K562 (cell line): ENCODE measurements around the gene ERBB3. TPM values are rescaled to one million over a fixed set of nuclear protein-coding genes. Genes with fewer than 3 reads are reported as not detected.

Source experiments
- CBX1 ChIP-seq: sonication (generic); IDR thresholded peaks from 2 replicates; pipeline ENCODE4 v1.6.1; 2016; ENCODE audit warnings: antibody characterized with exemption, low read depth, mild to moderate bottlenecking
- GTF2F1 ChIP-seq: IDR thresholded peaks from 2 replicates; pipeline ENCODE4 v1.6.1; 2011; ENCODE audit warnings: low read depth, low read length, improper control_type of control experiment
- HDAC1 ChIP-seq, 2 experiments: fragments of 450-650 bp; IDR thresholded peaks; 2 replicates each; pipeline ENCODE4 v1.6.1; 2016 to 2017; ENCODE audit warnings: inconsistent platforms in 1 of 2, mild to moderate bottlenecking in 1 of 2, moderate library complexity in 1 of 2
- PTBP1 ChIP-seq: fragments of 200-400 bp; formaldehyde crosslinking; IDR thresholded peaks from 2 replicates; pipeline ENCODE4 v1.6.1; 2017; ENCODE audit warnings: low read depth, low read length
- RUNX1 ChIP-seq: sonication (generic); IDR thresholded peaks from 2 replicates; pipeline ENCODE4 v1.6.1; 2016; ENCODE audit warnings: antibody characterized with exemption, low read depth
- SIRT6 ChIP-seq: IDR thresholded peaks from one replicate; pipeline ENCODE4 v1.6.1; 2012; ENCODE audit warnings: low read depth, mild to moderate bottlenecking, control low read depth, inconsistent platforms, low read length, moderate library complexity
- STAG1 ChIP-seq: sonication (generic); formaldehyde crosslinking; IDR thresholded peaks from 2 replicates; pipeline ENCODE4 v1.5.0; 2020; ENCODE audit warnings: missing genetic modification reagents, borderline replicate concordance
- TEAD2 ChIP-seq: fragments of 450-650 bp; IDR thresholded peaks from 2 replicates; pipeline ENCODE4 v1.6.1; 2016; ENCODE audit warnings: missing genetic modification characterization, control low read depth, missing compliant biosample characterization
- polyA plus RNA-seq, 8 experiments: library from polyadenylated mRNA; depleted of rRNA in 4 of 8; stranded (reverse) in 5 of 8; unstranded in 3 of 8; fragments of >200 nt; fragmentation: Nextera tagmentation in 2 of 8; fragmentation: Illumina TruSeq in 1 of 8; extraction: Ambion mirVana in 2 of 8; extraction: Trizol in 1 of 8; gene quantifications; 2 replicates each; pipeline versions ENCODE4 v1.2.1 to v1.2.3, GENCODE V29; 2011 to 2014; ENCODE audit warnings: inconsistent platforms in 1 of 8, missing spikeins in 1 of 8
- total RNA-seq, 7 experiments: library from RNA; depleted of rRNA in 6 of 7; stranded (reverse); fragments of >200 nt in 6 of 7; fragmentation: Illumina TruSeq in 2 of 7; extraction: Trizol in 2 of 7; gene quantifications; 2 replicates each; pipeline versions ENCODE4 v1.2.1 to v1.2.3, GENCODE V29; 2011 to 2021; ENCODE audit warnings: low replicate concordance in 1 of 7
- TF ChIP-seq, protein P1 (sequence below): fragments of 450-650 bp; IDR thresholded peaks from 2 replicates; pipeline ENCODE4 v1.6.1; 2018; ENCODE audit not compliant: partially characterized antibody
- TF ChIP-seq, protein P2 (sequence below), 3 experiments: fragments of 200-800 bp in 1 of 3; fragments of 250-450 bp in 1 of 3; fragments of 450-650 bp in 1 of 3; sonication (Bioruptor Pico) in 1 of 3; sonication (Bioruptor generic) in 1 of 3; formaldehyde crosslinking in 1 of 3; IDR thresholded peaks; 2 replicates each; pipeline versions ENCODE4 v1.6.1 to v1.8.0; 2016 to 2022; ENCODE audit warnings: mild to moderate bottlenecking in 2 of 3, missing genetic modification characterization in 2 of 3, missing compliant biosample characterization in 1 of 3, moderate library complexity in 1 of 3
- TF ChIP-seq, protein P3 (sequence below), 2 experiments: fragments of 450-650 bp; IDR thresholded peaks; 2 replicates each; pipeline ENCODE4 v1.6.1; 2016
- TF ChIP-seq, protein P4 (sequence below): sonication (generic); formaldehyde crosslinking; IDR thresholded peaks from 2 replicates; pipeline ENCODE4 v1.8.0; 2023; ENCODE audit warnings: mild to moderate bottlenecking, missing genetic modification reagents

The ERBB3 gene
- total and polyA plus RNA-seq, 9 of the 15 experiments (the other 6 are each of a cell fraction or from before 2014, with no cell fraction given): 1.5 to 5.4 (median 3.8) TPM

DNA sequence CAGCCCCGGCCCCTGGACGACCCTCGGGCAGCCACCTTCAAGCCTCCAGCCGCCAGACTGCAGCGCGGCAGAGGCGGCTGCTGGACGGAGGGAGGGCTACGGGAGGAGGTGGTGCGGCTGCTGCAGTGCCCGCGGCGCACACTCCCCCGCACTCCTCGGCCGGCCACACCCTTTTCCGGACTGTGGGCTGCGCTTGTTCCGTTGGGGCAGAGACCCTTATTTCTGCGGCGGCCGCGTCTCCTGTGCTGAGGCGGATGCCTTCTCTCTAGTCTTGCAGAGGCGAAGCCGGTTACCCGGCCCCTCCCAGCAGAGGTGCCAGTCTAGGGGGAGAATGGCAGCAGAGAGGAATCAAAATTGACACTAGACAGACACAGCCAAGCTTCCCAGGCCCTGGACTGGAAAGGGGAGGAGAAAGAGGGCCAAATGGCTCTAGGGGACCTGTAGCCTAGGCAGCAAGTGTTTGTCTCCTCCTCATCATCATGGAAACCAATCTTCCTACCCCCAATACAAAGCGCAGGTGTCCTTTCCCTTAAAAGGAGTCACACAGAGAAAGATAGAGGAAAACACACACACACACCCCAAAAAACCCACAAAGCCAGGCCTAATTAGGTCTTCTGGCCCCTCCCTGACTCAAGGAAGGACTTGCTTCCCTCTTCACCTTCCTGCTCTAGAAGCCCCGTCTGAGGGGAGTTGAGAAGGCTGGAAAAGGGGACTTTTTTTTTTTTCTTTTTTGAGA, 49.4 kb downstream of the ERBB3 start (continued):
- TF ChIP-seq, protein P1, sequence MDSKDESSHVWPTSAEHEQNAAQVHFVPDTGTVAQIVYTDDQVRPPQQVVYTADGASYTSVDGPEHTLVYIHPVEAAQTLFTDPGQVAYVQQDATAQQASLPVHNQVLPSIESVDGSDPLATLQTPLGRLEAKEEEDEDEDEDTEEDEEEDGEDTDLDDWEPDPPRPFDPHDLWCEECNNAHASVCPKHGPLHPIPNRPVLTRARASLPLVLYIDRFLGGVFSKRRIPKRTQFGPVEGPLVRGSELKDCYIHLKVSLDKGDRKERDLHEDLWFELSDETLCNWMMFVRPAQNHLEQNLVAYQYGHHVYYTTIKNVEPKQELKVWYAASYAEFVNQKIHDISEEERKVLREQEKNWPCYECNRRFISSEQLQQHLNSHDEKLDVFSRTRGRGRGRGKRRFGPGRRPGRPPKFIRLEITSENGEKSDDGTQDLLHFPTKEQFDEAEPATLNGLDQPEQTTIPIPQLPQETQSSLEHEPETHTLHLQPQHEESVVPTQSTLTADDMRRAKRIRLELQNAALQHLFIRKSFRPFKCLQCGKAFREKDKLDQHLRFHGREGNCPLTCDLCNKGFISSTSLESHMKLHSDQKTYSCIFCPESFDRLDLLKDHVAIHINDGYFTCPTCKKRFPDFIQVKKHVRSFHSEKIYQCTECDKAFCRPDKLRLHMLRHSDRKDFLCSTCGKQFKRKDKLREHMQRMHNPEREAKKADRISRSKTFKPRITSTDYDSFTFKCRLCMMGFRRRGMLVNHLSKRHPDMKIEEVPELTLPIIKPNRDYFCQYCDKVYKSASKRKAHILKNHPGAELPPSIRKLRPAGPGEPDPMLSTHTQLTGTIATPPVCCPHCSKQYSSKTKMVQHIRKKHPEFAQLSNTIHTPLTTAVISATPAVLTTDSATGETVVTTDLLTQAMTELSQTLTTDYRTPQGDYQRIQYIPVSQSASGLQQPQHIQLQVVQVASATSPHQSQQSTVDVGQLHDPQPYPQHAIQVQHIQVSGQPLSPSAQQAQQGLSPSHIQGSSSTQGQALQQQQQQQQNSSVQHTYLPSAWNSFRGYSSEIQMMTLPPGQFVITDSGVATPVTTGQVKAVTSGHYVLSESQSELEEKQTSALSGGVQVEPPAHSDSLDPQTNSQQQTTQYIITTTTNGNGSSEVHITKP: peak; percentile 43
- TF ChIP-seq, protein P2, sequence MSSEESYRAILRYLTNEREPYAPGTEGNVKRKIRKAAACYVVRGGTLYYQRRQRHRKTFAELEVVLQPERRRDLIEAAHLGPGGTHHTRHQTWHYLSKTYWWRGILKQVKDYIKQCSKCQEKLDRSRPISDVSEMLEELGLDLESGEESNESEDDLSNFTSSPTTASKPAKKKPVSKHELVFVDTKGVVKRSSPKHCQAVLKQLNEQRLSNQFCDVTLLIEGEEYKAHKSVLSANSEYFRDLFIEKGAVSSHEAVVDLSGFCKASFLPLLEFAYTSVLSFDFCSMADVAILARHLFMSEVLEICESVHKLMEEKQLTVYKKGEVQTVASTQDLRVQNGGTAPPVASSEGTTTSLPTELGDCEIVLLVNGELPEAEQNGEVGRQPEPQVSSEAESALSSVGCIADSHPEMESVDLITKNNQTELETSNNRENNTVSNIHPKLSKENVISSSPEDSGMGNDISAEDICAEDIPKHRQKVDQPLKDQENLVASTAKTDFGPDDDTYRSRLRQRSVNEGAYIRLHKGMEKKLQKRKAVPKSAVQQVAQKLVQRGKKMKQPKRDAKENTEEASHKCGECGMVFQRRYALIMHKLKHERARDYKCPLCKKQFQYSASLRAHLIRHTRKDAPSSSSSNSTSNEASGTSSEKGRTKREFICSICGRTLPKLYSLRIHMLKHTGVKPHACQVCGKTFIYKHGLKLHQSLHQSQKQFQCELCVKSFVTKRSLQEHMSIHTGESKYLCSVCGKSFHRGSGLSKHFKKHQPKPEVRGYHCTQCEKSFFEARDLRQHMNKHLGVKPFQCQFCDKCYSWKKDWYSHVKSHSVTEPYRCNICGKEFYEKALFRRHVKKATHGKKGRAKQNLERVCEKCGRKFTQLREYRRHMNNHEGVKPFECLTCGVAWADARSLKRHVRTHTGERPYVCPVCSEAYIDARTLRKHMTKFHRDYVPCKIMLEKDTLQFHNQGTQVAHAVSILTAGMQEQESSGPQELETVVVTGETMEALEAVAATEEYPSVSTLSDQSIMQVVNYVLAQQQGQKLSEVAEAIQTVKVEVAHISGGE (CRISPR knock-in tag; IDR thresholded peaks at IDR 0.05): 0 out of 6 replicates have a peak, but pooled peaks of 1 of the 3 experiments have one; percentile 58
- TF ChIP-seq RUNX1 (no peak), GTF2F1 (no peak), STAG1 (CRISPR knock-in tag) (no peak), CBX1 (peak; percentile 86; the same call in 1 of the 2 replicates), SIRT6 (no peak), TEAD2 (tag) (no peak), PTBP1 (no peak), HDAC1 (IDR thresholded peaks at IDR 0.05) (peak in 1 of 2 experiments; percentile 46; a peak in 2 of 4 replicates)
- TF ChIP-seq, protein P3, sequence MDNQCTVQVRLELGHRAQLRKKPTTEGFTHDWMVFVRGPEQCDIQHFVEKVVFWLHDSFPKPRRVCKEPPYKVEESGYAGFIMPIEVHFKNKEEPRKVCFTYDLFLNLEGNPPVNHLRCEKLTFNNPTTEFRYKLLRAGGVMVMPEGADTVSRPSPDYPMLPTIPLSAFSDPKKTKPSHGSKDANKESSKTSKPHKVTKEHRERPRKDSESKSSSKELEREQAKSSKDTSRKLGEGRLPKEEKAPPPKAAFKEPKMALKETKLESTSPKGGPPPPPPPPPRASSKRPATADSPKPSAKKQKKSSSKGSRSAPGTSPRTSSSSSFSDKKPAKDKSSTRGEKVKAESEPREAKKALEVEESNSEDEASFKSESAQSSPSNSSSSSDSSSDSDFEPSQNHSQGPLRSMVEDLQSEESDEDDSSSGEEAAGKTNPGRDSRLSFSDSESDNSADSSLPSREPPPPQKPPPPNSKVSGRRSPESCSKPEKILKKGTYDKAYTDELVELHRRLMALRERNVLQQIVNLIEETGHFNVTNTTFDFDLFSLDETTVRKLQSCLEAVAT (IDR thresholded peaks at IDR 0.05): no peak; a peak in 1 of 4 replicates
- TF ChIP-seq, protein P4, sequence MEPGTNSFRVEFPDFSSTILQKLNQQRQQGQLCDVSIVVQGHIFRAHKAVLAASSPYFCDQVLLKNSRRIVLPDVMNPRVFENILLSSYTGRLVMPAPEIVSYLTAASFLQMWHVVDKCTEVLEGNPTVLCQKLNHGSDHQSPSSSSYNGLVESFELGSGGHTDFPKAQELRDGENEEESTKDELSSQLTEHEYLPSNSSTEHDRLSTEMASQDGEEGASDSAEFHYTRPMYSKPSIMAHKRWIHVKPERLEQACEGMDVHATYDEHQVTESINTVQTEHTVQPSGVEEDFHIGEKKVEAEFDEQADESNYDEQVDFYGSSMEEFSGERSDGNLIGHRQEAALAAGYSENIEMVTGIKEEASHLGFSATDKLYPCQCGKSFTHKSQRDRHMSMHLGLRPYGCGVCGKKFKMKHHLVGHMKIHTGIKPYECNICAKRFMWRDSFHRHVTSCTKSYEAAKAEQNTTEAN (CRISPR knock-in tag): 0 out of 2 replicates have a peak, but pooled peaks have one; percentile 57
